ENCODE data around the gene LAMP1. TPM values are rescaled to one million over a fixed set of nuclear protein-coding genes. Genes with fewer than 3 reads are reported as not detected.
"Not testable (repeated sequence)": the region's sequence is repeated elsewhere in the genome, so short reads cannot be mapped to it uniquely, and the experiment has no call there.

LAMP1 gene
- polyA plus RNA-seq, 3 donors, result 180 to 193 (median 192) TPM

- not testable (repeated sequence) for DNase-seq (ENCODE audit: extremely low read depth in 1 of 11, low read depth in 9 of 11, low spot score in 4 of 11)
These were observed 50.7 kb downstream of the LAMP1 start for GRCh38 chr13:113347736-113348225.

- no peak for DNase-seq (ENCODE audit: extremely low read depth in 1 of 11, low read depth in 9 of 11, low spot score in 4 of 11)
These were observed 51.6 kb downstream of the LAMP1 start for GRCh38 chr13:113348591-113348990.

GRCh38 chr13:113349050-113349449, 52.0 kb downstream of the LAMP1 start:
- no peak for DNase-seq (ENCODE audit: extremely low read depth in 1 of 11, low read depth in 9 of 11, low spot score in 4 of 11)

- DNase-seq (ENCODE audit: extremely low read depth in 1 of 11, low read depth in 9 of 11, low spot score in 4 of 11), result no peak
These were observed 52.5 kb downstream of the LAMP1 start for GRCh38 chr13:113349491-113349890.

GRCh38 chr13:113350065-113350937, 53.3 kb downstream of the LAMP1 start:
- DNase-seq (ENCODE audit: extremely low read depth in 1 of 11, low read depth in 9 of 11, low spot score in 4 of 11), result no peak

- DNase-seq (ENCODE audit: extremely low read depth in 1 of 11, low read depth in 9 of 11, low spot score in 4 of 11), result no peak
These were observed 53.9 kb downstream of the LAMP1 start for GRCh38 chr13:113350938-113351335.

DNA sequence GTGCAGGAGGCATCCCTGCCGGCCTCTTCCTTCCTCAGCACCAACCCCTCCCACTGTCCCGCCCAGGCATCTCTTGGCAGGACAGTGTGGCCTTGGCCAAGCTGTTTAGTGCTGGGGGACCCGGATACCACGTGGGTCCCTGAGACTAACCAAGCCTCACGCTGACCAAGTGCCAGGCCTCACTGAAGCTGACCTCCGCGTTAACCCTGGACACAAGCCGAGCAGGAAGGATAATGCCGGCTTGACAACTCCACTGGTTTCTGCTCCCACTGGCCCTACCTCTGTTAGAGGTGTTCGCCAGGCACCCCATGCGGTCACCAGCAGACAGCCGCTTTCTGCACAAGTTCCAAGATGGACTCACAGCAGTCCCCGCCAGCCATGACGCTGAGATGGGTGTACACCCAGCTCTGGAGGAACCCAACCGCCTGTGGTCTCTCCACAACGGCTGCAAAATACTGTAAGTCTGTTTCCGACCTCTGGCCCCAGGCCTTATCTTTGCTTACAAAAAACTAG, 54.5 kb downstream of the LAMP1 start:
- no peak for DNase-seq (ENCODE audit: extremely low read depth in 1 of 11, low read depth in 9 of 11, low spot score in 4 of 11)

DNA sequence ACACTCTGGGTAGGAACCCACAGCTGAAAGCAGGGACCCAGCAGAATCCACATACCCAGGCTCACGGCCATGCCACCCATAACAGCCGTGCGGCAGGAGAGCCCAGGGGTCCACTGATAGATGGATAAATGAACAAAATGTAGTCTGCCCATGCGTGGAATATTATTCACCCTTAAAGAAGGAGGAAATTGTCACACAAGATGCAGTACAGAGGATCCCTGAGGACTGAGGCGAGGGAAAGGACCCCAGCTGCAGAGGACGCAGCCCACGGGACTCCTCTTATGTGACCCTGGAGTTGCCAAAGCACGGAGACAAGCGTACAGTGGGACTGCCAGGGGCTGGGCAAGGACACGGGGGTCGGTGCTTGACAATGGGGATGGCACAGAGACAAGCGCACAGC, 56.2 kb downstream of the LAMP1 start:
- DNase-seq (ENCODE audit: extremely low read depth in 1 of 11, low read depth in 9 of 11, low spot score in 4 of 11), result no peak

GRCh38 chr13:113354831-113355610, 58.0 kb downstream of the LAMP1 start:
- no peak for DNase-seq (ENCODE audit: extremely low read depth in 1 of 11, low read depth in 9 of 11, low spot score in 4 of 11)

- no peak for DNase-seq (ENCODE audit: extremely low read depth in 1 of 11, low read depth in 9 of 11, low spot score in 4 of 11)
These were observed 58.6 kb downstream of the LAMP1 start for GRCh38 chr13:113355621-113356020.

GRCh38 chr13:113356596-113356995, 59.6 kb downstream of the LAMP1 start:
- DNase-seq (ENCODE audit: extremely low read depth in 1 of 11, low read depth in 9 of 11, low spot score in 4 of 11), result no peak

GRCh38 chr13:113357529-113357928, 60.5 kb downstream of the LAMP1 start:
- no peak for DNase-seq (ENCODE audit: extremely low read depth in 1 of 11, low read depth in 9 of 11, low spot score in 4 of 11)

DNA sequence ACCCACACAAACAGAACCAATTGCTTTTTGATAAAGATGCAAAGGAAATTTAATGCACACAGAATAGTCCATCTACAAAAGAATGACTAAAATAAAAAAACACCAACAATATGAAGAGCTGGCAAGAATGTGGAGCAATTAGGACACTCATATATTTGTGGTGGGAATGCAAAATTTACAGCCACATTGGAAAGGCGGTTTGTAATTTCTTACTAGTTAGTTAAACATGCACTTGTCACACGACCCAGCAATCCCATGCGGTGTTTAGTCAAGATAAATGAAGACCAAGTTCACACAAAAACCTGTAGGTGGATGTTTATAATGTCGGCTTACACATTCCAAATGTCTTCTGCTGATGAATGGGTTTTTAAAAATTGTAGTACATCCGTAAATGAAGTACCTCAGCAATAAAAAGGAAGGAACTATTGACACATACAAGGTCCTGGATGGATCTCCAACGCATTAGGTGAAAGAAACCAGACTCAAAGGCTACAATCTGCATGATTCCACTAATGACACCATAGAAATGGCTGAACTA, 61.7 kb downstream of the LAMP1 start:
- no peak for DNase-seq (ENCODE audit: extremely low read depth in 1 of 11, low read depth in 9 of 11, low spot score in 4 of 11)

DNA sequence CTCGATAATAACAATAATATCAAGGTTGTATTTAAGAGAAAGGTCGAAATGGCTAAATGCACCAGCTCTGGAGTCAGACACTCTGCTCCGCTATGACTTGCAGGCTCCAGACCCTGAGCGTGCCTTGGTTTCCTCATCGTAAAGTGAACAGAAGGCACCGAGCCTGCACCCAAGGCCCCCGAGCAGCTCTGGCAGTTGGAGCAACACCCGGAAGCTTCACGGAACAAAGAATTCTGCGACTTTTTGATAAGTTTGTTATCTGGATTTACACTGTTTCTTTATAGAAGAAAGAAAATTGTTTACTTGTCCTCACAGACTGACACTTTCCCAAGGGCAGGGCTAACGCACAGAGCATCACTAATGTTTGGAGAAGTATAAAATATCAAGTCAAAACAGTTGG, 62.5 kb downstream of the LAMP1 start:
- no peak for DNase-seq (ENCODE audit: extremely low read depth in 1 of 11, low read depth in 9 of 11, low spot score in 4 of 11)

- no peak for DNase-seq (ENCODE audit: extremely low read depth in 1 of 11, low read depth in 9 of 11, low spot score in 4 of 11)
These were observed 63.4 kb downstream of the LAMP1 start for GRCh38 chr13:113360446-113360845.

DNA sequence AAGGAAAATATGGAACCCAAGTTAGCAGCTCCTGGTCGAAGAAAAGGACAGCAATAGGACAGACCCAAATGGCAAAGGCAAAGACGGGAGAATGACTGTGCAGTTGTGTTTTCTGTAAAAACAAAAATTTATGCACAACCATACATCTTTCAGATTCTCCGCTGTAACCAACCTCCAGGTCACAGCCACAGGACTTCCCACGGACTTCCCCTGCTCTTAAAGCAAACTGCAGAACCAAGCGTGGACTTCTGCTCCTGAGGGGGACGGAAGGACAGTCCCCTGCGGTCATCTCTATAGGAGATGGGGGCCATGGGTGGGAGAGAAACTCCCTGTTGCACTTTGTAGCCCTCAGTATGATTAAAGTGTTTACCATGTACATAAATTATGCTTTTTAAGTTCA, 64.4 kb downstream of the LAMP1 start:
- no peak for DNase-seq (ENCODE audit: extremely low read depth in 1 of 11, low read depth in 9 of 11, low spot score in 4 of 11)

GRCh38 chr13:113364311-113364889, 67.4 kb downstream of the LAMP1 start:
- DNase-seq (ENCODE audit: extremely low read depth in 1 of 11, low read depth in 9 of 11, low spot score in 4 of 11), result no peak

DNA sequence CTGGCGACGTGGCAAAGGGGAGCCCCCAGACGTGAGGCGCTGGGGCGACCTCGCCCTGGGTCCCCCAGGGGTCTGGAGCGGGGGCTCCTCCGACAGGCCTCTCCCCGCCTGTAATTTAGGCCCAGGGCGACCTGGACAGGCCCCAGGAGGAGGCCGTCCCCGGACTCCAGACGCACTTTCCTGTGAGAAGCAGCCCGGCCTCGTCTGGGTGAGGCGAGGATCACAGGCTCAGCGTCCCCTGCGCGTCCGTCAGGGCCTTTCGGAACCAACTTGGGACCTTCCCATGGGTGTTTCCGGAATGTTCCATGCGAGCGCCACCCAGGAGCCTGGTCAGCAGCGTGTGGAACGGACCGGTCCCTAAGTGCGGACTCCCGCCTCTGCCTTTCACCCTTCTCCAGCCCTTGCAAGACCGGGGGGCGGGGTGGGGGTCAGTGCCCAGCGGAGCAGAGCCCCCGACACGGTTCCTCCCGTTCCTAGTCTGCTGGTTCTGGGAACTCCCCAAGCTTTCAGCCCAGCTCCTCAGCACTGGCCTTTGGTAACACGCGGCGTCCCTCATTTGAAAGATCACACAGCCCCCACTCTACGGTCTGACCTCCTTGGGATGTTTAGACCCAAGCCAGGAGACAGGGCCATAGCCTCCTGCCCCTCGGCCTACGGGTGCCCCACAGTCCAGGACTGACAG, 68.0 kb downstream of the LAMP1 start:
- DNase-seq (ENCODE audit: extremely low read depth in 1 of 11, low read depth in 9 of 11, low spot score in 4 of 11), result no peak

GRCh38 chr13:113365583-113365970, 68.5 kb downstream of the LAMP1 start:
- DNase-seq (ENCODE audit: extremely low read depth in 1 of 11, low read depth in 9 of 11, low spot score in 4 of 11), result no peak

All from renal cortex interstitium (tissue), 11 donors.